GM23338 (cell line): ENCODE data around the gene CELF4. TPM values are rescaled to one million over a fixed set of nuclear protein-coding genes. Genes with fewer than 3 reads are reported as not detected.

ENCODE experiments used
- ATAC-seq: fragments of 200-7000 bp; cut with Tn5 transposase; 3 replicates; pipeline ENCODE4 v1.9.1; 2020
- DNase-seq: peaks from one replicate; pipeline ENCODE4 v3.0.0-alpha.2; 2015; ENCODE audit warnings: low spot score
- H2AFZ ChIP-seq: fragments of 200-600 bp; sonication (generic); 2 replicates; pipeline ENCODE4 v1.8.0; 2016; ENCODE audit warnings: antibody characterized with exemption, mild to moderate bottlenecking, moderate library complexity
- H3F3A ChIP-seq: fragments of 200-600 bp; sonication (generic); replicated peaks from 2 replicates; pipeline ENCODE4 v1.8.0; 2017; ENCODE audit warnings: antibody characterized with exemption, mixed run types, low read depth
- H3K27ac ChIP-seq: fragments of 200-600 bp; sonication (generic); 2 replicates; pipeline ENCODE4 v1.6.1; 2016; ENCODE audit warnings: low read depth
- H3K27me3 ChIP-seq: fragments of 200-600 bp; sonication (generic); 2 replicates; pipeline ENCODE4 v1.8.0; 2016; ENCODE audit warnings: mild to moderate bottlenecking, mixed run types, moderate library complexity; ENCODE audit not compliant: insufficient read depth
- H3K36me3 ChIP-seq: fragments of 200-600 bp; sonication (generic); 2 replicates; pipeline ENCODE4 v1.8.0; 2016; ENCODE audit warnings: mild to moderate bottlenecking; ENCODE audit not compliant: insufficient read depth
- H3K4me1 ChIP-seq: fragments of 200-600 bp; sonication (generic); 2 replicates; pipeline ENCODE4 v1.8.0; 2016; ENCODE audit warnings: mild to moderate bottlenecking, moderate library complexity; ENCODE audit not compliant: insufficient read depth
- H3K4me2 ChIP-seq: fragments of 200-600 bp; sonication (generic); 2 replicates; pipeline ENCODE4 v1.7.1; 2017; ENCODE audit warnings: mixed run types
- H3K4me3 ChIP-seq: fragments of 200-600 bp; sonication (generic); 2 replicates; pipeline ENCODE4 v1.6.1; 2016; ENCODE audit warnings: mixed run types
- H3K79me2 ChIP-seq: fragments of 200-600 bp; sonication (generic); replicated peaks from 2 replicates; pipeline ENCODE4 v1.8.0; 2017; ENCODE audit warnings: mild to moderate bottlenecking; ENCODE audit not compliant: insufficient read depth
- H3K9me2 ChIP-seq: fragments of 200-600 bp; sonication (generic); 2 replicates; pipeline ENCODE4 v1.8.0; 2017; ENCODE audit not compliant: insufficient read depth
- H4K20me1 ChIP-seq: fragments of 200-600 bp; sonication (generic); replicated peaks from 2 replicates; pipeline ENCODE4 v1.8.0; 2017; ENCODE audit warnings: mild to moderate bottlenecking; ENCODE audit not compliant: insufficient read depth
- H3K27ac Mint-ChIP-seq: 2 replicates; pipeline ENCODE4 v1.8.0; 2020; ENCODE audit warnings: inconsistent platforms, mild to moderate bottlenecking, moderate library complexity, mixed read lengths
- H3K27me3 Mint-ChIP-seq: 3 replicates; pipeline ENCODE4 v1.8.0; 2022; ENCODE audit warnings: low read depth, mild to moderate bottlenecking, moderate library complexity, mixed read lengths, inconsistent platforms; ENCODE audit not compliant: insufficient read depth, poor library complexity
- H3K36me3 Mint-ChIP-seq: 3 replicates; pipeline ENCODE4 v1.8.0; 2021; ENCODE audit warnings: low read depth, mild to moderate bottlenecking, inconsistent platforms, moderate library complexity, mixed read lengths
- H3K4me1 Mint-ChIP-seq: 3 replicates; pipeline ENCODE4 v1.8.0; 2020; ENCODE audit warnings: mild to moderate bottlenecking, inconsistent platforms, mixed read lengths
- H3K4me3 Mint-ChIP-seq: 3 replicates; pipeline ENCODE4 v1.8.0; 2021; ENCODE audit warnings: moderate library complexity, mild to moderate bottlenecking, inconsistent platforms, mixed read lengths
- H3K9me3 Mint-ChIP-seq: 3 replicates; pipeline ENCODE4 v1.8.0; 2020; ENCODE audit warnings: moderate library complexity, mild to moderate bottlenecking, inconsistent platforms, mixed read lengths
- CREB1 ChIP-seq: fragments of 250-450 bp; sonication (Bioruptor Pico); IDR thresholded peaks from 2 replicates; pipeline ENCODE4 v1.5.0; 2020; ENCODE audit warnings: low read depth, mild to moderate bottlenecking, moderate library complexity
- ETS1 ChIP-seq: IDR thresholded peaks from 2 replicates; pipeline ENCODE4 v1.6.1; 2016; ENCODE audit warnings: antibody characterized with exemption
- EZH2 ChIP-seq: fragments of 200-600 bp; sonication (generic); IDR thresholded peaks from one replicate; pipeline ENCODE4 v1.8.0; 2017; ENCODE audit warnings: antibody characterized with exemption, mild to moderate bottlenecking, low read depth; ENCODE audit not compliant: unreplicated experiment
- EZH2phosphoT487 ChIP-seq: fragments of 200-600 bp; sonication (generic); IDR thresholded peaks from one replicate; pipeline ENCODE4 v1.8.1; 2018; ENCODE audit warnings: antibody characterized with exemption; ENCODE audit not compliant: unreplicated experiment
- NANOG ChIP-seq: IDR thresholded peaks from 2 replicates; pipeline ENCODE4 v1.6.1; 2016; ENCODE audit warnings: antibody characterized with exemption, borderline replicate concordance
- POLR2AphosphoS5 ChIP-seq: IDR thresholded peaks from 2 replicates; pipeline ENCODE4 v1.6.1; 2016; ENCODE audit warnings: antibody characterized with exemption, low read depth
- STAT1 ChIP-seq: IDR thresholded peaks from one replicate; pipeline ENCODE4 v1.6.1; 2016; ENCODE audit warnings: antibody characterized with exemption; ENCODE audit not compliant: unreplicated experiment
- ZNF114 ChIP-seq: fragments of 250-450 bp; sonication (Bioruptor Pico); IDR thresholded peaks from 2 replicates; pipeline ENCODE4 v1.5.0; 2020; ENCODE audit warnings: mild to moderate bottlenecking, moderate library complexity
- ZNF331 ChIP-seq: fragments of 250-450 bp; sonication (Bioruptor Pico); IDR thresholded peaks from 2 replicates; pipeline ENCODE4 v1.5.0; 2020; ENCODE audit warnings: low read depth, mild to moderate bottlenecking, moderate library complexity
- polyA plus RNA-seq: library from polyadenylated mRNA; unstranded; fragments of >200 nt; fragmentation: Nextera tagmentation; extraction: Ambion mirVana; gene quantifications from 2 replicates; pipeline ENCODE4 v1.2.1, GENCODE V29; 2016
- total RNA-seq: library from RNA; depleted of rRNA; stranded (reverse); fragments of >200 nt; shearing (Covaris generic); gene quantifications from 2 replicates; pipeline ENCODE4 v1.2.3, GENCODE V29; 2014
- TF ChIP-seq, protein P1 (sequence below): IDR thresholded peaks from one replicate; pipeline ENCODE4 v1.6.1; 2018; ENCODE audit warnings: antibody characterized with exemption; ENCODE audit not compliant: unreplicated experiment
- TF ChIP-seq, protein P2 (sequence below), 2 experiments: fragments of 200-600 bp in 1 of 2; sonication (generic) in 1 of 2; conservative IDR thresholded peaks; 2 replicates each; pipeline versions ENCODE4 v1.5.1 to v1.6.1; 2016 to 2017; ENCODE audit warnings: antibody characterized with exemption in 2 of 2, low read depth in 2 of 2, mild to moderate bottlenecking in 2 of 2, moderate library complexity in 1 of 2

The CELF4 gene
- total and polyA plus RNA-seq, 2 experiments from 2014 or later, result 2.6 to 6.7 TPM

DNA sequence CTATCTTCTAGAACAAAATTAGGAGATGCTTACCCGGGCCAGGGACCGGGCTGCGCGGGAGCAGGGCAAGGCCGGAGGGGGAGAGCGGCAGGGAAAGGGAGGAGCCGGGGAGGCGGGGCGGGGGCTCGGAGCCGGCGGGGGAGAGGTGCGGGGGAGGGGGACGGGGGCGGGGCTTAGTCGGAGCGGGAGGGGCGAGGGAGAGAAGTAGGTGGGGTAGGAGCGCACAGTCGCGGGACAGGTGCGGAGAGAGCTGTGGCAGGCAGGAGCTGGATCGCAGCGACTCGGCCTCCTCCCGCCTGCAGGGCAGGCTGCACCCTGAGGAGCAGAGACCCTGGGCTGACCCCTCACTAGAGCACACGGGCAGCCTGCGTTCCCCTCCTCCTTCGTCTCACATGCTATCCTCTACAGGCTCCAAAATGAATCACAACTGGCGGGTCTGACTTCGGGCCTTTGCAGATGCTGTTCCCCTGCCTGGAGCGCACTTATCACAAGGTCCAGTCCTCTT is 290.3 kb downstream of the CELF4 start:
- H3K36me3 Mint-ChIP-seq, result no peaks in the 10 kb centered on the region
- Histone ChIP-seq H3K27ac (no peak overlapping the region), H3K27me3 (no peaks in the 10 kb centered on the region), H3K79me2 (no peaks in the 10 kb centered on the region), H3K4me2 (0 out of 2 replicates have a peak overlapping the region, but pooled peaks have one; percentile 48), H4K20me1 (peaks cover 2% of the 10 kb centered on the region; the same call in 1 of the 2 replicates), H3F3A (no peaks in the 10 kb centered on the region), H2AFZ (no peak overlapping the region), H3K4me1 (no peaks in the 10 kb centered on the region), H3K9me2 (no peaks in the 10 kb centered on the region), H3K36me3 (no peaks in the 10 kb centered on the region), H3K4me3 (0 out of 2 replicates have a peak overlapping the region, but pooled peaks have one; percentile 26)
- no peak overlapping the region for H3K4me3 Mint-ChIP-seq
- ATAC-seq (peak; percentile 74), DNase-seq (peak; percentile 40)
- TF ChIP-seq NANOG (no peak), ETS1 (no peak), CREB1 (CRISPR knock-in tag) (no peak), ZNF114 (no peak), EZH2 (no peak), ZNF331 (CRISPR knock-in tag) (no peak), STAT1 (no peak), EZH2phosphoT487 (no peak), POLR2AphosphoS5 (no peak)
- TF ChIP-seq, protein P1, sequence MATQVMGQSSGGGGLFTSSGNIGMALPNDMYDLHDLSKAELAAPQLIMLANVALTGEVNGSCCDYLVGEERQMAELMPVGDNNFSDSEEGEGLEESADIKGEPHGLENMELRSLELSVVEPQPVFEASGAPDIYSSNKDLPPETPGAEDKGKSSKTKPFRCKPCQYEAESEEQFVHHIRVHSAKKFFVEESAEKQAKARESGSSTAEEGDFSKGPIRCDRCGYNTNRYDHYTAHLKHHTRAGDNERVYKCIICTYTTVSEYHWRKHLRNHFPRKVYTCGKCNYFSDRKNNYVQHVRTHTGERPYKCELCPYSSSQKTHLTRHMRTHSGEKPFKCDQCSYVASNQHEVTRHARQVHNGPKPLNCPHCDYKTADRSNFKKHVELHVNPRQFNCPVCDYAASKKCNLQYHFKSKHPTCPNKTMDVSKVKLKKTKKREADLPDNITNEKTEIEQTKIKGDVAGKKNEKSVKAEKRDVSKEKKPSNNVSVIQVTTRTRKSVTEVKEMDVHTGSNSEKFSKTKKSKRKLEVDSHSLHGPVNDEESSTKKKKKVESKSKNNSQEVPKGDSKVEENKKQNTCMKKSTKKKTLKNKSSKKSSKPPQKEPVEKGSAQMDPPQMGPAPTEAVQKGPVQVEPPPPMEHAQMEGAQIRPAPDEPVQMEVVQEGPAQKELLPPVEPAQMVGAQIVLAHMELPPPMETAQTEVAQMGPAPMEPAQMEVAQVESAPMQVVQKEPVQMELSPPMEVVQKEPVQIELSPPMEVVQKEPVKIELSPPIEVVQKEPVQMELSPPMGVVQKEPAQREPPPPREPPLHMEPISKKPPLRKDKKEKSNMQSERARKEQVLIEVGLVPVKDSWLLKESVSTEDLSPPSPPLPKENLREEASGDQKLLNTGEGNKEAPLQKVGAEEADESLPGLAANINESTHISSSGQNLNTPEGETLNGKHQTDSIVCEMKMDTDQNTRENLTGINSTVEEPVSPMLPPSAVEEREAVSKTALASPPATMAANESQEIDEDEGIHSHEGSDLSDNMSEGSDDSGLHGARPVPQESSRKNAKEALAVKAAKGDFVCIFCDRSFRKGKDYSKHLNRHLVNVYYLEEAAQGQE, result no peak
- TF ChIP-seq, protein P2, sequence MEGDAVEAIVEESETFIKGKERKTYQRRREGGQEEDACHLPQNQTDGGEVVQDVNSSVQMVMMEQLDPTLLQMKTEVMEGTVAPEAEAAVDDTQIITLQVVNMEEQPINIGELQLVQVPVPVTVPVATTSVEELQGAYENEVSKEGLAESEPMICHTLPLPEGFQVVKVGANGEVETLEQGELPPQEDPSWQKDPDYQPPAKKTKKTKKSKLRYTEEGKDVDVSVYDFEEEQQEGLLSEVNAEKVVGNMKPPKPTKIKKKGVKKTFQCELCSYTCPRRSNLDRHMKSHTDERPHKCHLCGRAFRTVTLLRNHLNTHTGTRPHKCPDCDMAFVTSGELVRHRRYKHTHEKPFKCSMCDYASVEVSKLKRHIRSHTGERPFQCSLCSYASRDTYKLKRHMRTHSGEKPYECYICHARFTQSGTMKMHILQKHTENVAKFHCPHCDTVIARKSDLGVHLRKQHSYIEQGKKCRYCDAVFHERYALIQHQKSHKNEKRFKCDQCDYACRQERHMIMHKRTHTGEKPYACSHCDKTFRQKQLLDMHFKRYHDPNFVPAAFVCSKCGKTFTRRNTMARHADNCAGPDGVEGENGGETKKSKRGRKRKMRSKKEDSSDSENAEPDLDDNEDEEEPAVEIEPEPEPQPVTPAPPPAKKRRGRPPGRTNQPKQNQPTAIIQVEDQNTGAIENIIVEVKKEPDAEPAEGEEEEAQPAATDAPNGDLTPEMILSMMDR (conservative IDR thresholded peaks at IDR 0.05; ENCODE audit: low read depth in 2 of 2), result no peak
- peaks cover 23% of the 10 kb centered on the region for H3K27me3 Mint-ChIP-seq
- peaks cover 15% of the 10 kb centered on the region for H3K4me1 Mint-ChIP-seq
- no peaks in the 10 kb centered on the region; the same call in 2 of the 3 replicates for H3K9me3 Mint-ChIP-seq
- H3K27ac Mint-ChIP-seq, result no peak overlapping the region
